NCI-H345 treated with DMSO at 0.1 percent for 48 hours (cell line): ENCODE results near the gene MTFP1.
"Not testable (repeated sequence)": the region's sequence is repeated elsewhere in the genome, so short reads cannot be mapped to it uniquely, and the experiment has no call there.

ENCODE experiments used
- DNase-seq: peaks from one replicate; lab custom pipeline; 2025; ENCODE audit not compliant: unreplicated experiment; lab: John Stamatoyannopoulos, UW

The MTFP1 gene

GRCh38 chr22:30425616-30426387 is at the start of gene MTFP1:
MTFP1 (plus strand) TSS chr22:30425768; CDS start chr22:30425880, 112 bp downstream.
- DNase-seq, result peak; percentile 16

GRCh38 chr22:30380011-30380410 is 45.6 kb upstream of the MTFP1 start:
- DNase-seq, result no peak

- DNase-seq, result no peak
Observed at GRCh38 chr22:30381264-30381663, 44.3 kb upstream of the MTFP1 start.

- DNase-seq, result no peak
Observed at GRCh38 chr22:30382340-30382739, 43.2 kb upstream of the MTFP1 start.

- DNase-seq, result no peak
Observed at GRCh38 chr22:30383061-30383460, 42.5 kb upstream of the MTFP1 start.

GRCh38 chr22:30385942-30386341 is 39.6 kb upstream of the MTFP1 start:
- DNase-seq, result no peak

- DNase-seq, result no peak
Observed at GRCh38 chr22:30386608-30386959, 39.0 kb upstream of the MTFP1 start.

- DNase-seq, result peak; percentile 31
Observed at GRCh38 chr22:30386960-30387827, 38.4 kb upstream of the MTFP1 start, which contains the start of gene RNF215. RNF215 (minus strand) TSS chr22:30387411; CDS start chr22:30387313, 98 bp downstream.

- DNase-seq, result no peak
Observed at GRCh38 chr22:30390974-30391691, 34.4 kb upstream of the MTFP1 start.

GRCh38 chr22:30392661-30393321 is 32.8 kb upstream of the MTFP1 start:
- DNase-seq, result no peak

- DNase-seq, result no peak
Observed at GRCh38 chr22:30393322-30393680, 32.3 kb upstream of the MTFP1 start.

GRCh38 chr22:30393885-30394284 is 31.7 kb upstream of the MTFP1 start:
- no peak for DNase-seq

GRCh38 chr22:30396871-30397655 is 28.5 kb upstream of the MTFP1 start, which contains the start of gene SEC14L2:
SEC14L2 (plus strand) TSS chr22:30397018; CDS start chr22:30397117, 99 bp downstream.
- peak; percentile 38 for DNase-seq

GRCh38 chr22:30397656-30398635 is 27.6 kb upstream of the MTFP1 start:
- no peak for DNase-seq

GRCh38 chr22:30398685-30399680 is 26.6 kb upstream of the MTFP1 start:
- no peak for DNase-seq

GRCh38 chr22:30399718-30400117 is 25.9 kb upstream of the MTFP1 start:
- DNase-seq, result no peak

- DNase-seq, result no peak
Observed at GRCh38 chr22:30400159-30400558, 25.4 kb upstream of the MTFP1 start.

GRCh38 chr22:30401024-30401423 is 24.5 kb upstream of the MTFP1 start:
- not testable (repeated sequence) for DNase-seq
